Mucosa of stomach (tissue), 1 donor: Measurements from ENCODE around the gene TMEM14B.
A peak's percentile ranks its signal among the peaks of the same experiment; 100 is the strongest.
"Not testable (repeated sequence)": the region's sequence is repeated elsewhere in the genome, so short reads cannot be mapped to it uniquely, and the experiment has no call there.

Source experiments
- H3K27me3 ChIP-seq: one replicate; pipeline ENCODE4 v1.7.0; 2013; ENCODE audit warnings: mild to moderate bottlenecking, low read length; ENCODE audit not compliant: control insufficient read depth, insufficient read depth
- H3K36me3 ChIP-seq: one replicate; pipeline ENCODE4 v1.7.0; 2013; ENCODE audit warnings: low read length; ENCODE audit not compliant: control insufficient read depth, insufficient read depth
- H3K4me1 ChIP-seq: one replicate; pipeline ENCODE4 v1.7.0; 2013; ENCODE audit warnings: mild to moderate bottlenecking, low read length; ENCODE audit not compliant: control insufficient read depth, insufficient read depth
- H3K4me3 ChIP-seq: one replicate; pipeline ENCODE4 v1.7.0; 2013; ENCODE audit warnings: low read length
- H3K9ac ChIP-seq: one replicate; pipeline ENCODE4 v1.7.0; 2013; ENCODE audit warnings: mild to moderate bottlenecking, low read length, moderate library complexity
- H3K9me3 ChIP-seq: one replicate; pipeline ENCODE4 v1.7.0; 2013; ENCODE audit warnings: mild to moderate bottlenecking, low read length, moderate library complexity; ENCODE audit not compliant: control insufficient read depth
- donor health status: Pancreatic carcinoma.

The TMEM14B gene

DNA sequence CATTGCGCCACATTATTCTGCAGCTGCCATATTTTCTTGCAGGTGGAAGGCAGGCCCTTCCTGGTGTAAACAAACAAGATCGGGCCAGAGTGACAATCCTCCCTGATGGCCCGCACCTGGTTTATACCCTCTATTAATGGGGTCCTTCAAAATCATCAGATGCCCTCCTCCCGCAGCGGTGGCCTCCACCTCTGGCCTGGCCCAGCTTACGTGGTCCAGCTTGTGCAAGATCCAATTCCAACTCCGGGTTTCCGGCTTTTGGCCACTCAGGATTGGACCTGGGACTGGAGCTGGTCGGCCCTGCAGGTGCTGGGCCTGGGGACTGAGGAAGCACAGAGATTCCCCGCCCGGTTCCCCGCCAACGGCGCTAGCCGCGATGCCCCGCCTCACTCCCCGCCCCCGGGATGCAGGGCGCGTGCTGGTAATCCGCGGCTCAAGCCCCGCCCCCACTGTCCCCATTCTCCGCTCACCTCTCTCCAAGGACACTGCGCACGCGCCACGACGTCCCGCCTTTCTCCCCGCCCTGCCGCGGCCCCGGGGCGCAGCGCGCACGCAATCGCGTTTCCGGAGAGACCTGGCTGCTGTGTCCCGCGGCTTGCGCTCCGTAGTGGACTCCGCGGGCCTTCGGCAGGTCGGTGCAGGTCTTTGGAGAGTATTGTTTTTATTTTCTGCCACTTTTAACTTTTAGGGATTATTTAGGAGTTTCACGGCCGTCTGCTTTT is at the start of gene TMEM14B:
TSS of gene TMEM14B (plus strand) at position 555 of the 722 bp plus-strand sequence. CDS start 1,441 bp downstream, outside the sequence.
- H3K36me3 ChIP-seq = no peaks in the 10 kb centered on the region

DNA sequence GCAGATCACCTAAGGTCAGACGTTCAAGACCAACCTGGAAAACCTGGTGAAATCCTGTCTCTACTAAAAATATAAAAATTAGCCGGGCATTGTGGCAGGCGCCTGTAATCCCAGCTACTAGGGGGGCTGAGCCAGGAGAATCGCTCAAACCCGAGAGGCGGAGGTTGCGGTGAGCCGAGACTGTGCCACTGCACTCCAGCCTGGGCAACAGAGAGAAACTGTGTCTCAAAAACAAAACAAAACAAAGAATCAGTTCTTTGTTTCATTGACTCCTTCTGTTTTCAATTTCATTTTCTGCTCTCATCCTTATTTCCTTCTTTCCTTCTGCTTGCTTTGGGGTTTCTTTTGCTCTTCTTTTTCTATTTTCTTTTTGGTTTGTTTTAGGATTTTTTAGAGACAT is 33.6 kb upstream of the TMEM14B start:
- H3K4me3 ChIP-seq = no peak overlapping the region
- no peaks in the 10 kb centered on the region for H3K27me3 ChIP-seq
- H3K4me1 ChIP-seq = no peaks in the 10 kb centered on the region
- H3K9ac ChIP-seq = no peak overlapping the region
- no peaks in the 10 kb centered on the region for H3K36me3 ChIP-seq
- no peaks in the 10 kb centered on the region for H3K9me3 ChIP-seq

More for the DNA sequence above, at the start of gene TMEM14B:
- peak within 1 kb of the TSS; percentile 92 for H3K9ac ChIP-seq
- H3K27me3 ChIP-seq = no peaks in the 10 kb centered on the region
- peaks cover 24% of the 10 kb centered on the region for H3K4me1 ChIP-seq
- H3K9me3 ChIP-seq = no peaks in the 10 kb centered on the region
- H3K4me3 ChIP-seq = peak within 1 kb of the TSS; percentile 48

- H3K4me1 ChIP-seq = peaks cover 4% of the 10 kb centered on the region
- no peak overlapping the region for H3K9ac ChIP-seq
- peak overlapping the region; percentile 34 for H3K4me3 ChIP-seq
- no peaks in the 10 kb centered on the region for H3K36me3 ChIP-seq
- H3K9me3 ChIP-seq = no peaks in the 10 kb centered on the region
- no peaks in the 10 kb centered on the region for H3K27me3 ChIP-seq
Observed at GRCh38 chr6:10719296-10719963, 28.2 kb upstream of the TMEM14B start.

GRCh38 chr6:10719964-10720264 is 27.7 kb upstream of the TMEM14B start:
- no peaks in the 10 kb centered on the region for H3K9me3 ChIP-seq
- peak overlapping the region; percentile 34 for H3K4me3 ChIP-seq
- H3K27me3 ChIP-seq = no peaks in the 10 kb centered on the region
- H3K9ac ChIP-seq = peak overlapping the region; percentile 67
- H3K4me1 ChIP-seq = peaks cover 4% of the 10 kb centered on the region
- no peaks in the 10 kb centered on the region for H3K36me3 ChIP-seq

- H3K9me3 ChIP-seq = no peaks in the 10 kb centered on the region
- peak overlapping the region; percentile 67 for H3K9ac ChIP-seq
- H3K4me3 ChIP-seq = peak overlapping the region; percentile 34
- peaks cover 4% of the 10 kb centered on the region for H3K4me1 ChIP-seq
- no peaks in the 10 kb centered on the region for H3K27me3 ChIP-seq
- no peaks in the 10 kb centered on the region for H3K36me3 ChIP-seq
Observed at GRCh38 chr6:10720265-10720959, 27.2 kb upstream of the TMEM14B start.

- not testable (repeated sequence) for H3K27me3 ChIP-seq, H3K36me3 ChIP-seq, H3K9me3 ChIP-seq, H3K4me1 ChIP-seq
- peak overlapping the region; percentile 67 for H3K9ac ChIP-seq
- peak overlapping the region; percentile 34 for H3K4me3 ChIP-seq
Observed at GRCh38 chr6:10720960-10721849, 26.4 kb upstream of the TMEM14B start.

DNA sequence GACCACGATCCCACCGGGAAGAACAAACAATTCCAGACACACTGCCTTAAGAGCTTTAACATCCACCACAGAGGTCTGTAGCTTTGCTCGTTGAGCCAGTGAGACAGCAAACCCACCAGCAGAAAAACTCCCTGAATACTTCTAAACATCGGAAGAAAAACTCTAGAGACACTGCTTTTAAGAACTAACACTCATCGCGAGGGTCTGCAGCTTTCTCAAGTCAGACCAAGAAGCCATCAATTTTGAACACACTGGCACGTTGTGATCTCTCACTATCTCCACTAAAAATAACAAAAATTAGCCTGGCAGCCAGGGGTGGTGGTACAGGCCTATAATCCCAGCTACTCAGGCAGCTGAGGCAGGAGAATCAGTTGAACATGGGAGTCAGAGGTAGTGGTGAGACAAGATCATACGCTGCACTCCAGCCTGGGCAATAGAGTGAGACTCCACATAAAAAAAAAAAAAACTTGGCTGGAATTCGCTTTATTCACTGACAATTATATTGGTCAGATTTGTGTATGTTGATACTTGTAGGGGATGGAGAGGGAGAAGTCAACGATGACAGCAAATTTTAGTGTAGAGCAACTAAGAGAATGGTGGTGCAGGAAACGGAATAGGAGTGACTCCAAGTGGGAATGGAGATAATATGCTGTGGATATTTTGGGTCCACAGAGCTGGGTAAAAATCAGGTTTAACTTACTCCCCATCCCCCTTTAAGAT is 25.6 kb upstream of the TMEM14B start:
- H3K9ac ChIP-seq = peak overlapping the region; percentile 59
- H3K27me3 ChIP-seq = no peaks in the 10 kb centered on the region
- peaks cover 4% of the 10 kb centered on the region for H3K4me1 ChIP-seq
- H3K9me3 ChIP-seq = no peaks in the 10 kb centered on the region
- peak overlapping the region; percentile 67 for H3K4me3 ChIP-seq
- no peaks in the 10 kb centered on the region for H3K36me3 ChIP-seq

DNA sequence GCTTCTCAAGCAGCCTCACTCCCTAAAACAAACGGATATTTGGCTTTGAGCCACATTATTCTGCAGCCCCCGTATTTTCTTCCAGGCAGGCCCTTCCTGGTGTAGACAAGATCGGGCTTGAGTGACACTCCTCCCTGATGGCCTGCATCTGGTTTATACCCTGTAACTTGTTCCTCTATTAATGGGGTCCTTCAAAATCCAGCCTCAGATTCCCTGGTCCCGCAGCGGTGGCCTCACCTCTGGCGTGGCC is 25.1 kb upstream of the TMEM14B start:
- H3K36me3 ChIP-seq = no peaks in the 10 kb centered on the region
- no peaks in the 10 kb centered on the region for H3K27me3 ChIP-seq
- H3K9ac ChIP-seq = peak overlapping the region; percentile 59
- no peaks in the 10 kb centered on the region for H3K9me3 ChIP-seq
- peaks cover 4% of the 10 kb centered on the region for H3K4me1 ChIP-seq
- peak overlapping the region; percentile 67 for H3K4me3 ChIP-seq

DNA sequence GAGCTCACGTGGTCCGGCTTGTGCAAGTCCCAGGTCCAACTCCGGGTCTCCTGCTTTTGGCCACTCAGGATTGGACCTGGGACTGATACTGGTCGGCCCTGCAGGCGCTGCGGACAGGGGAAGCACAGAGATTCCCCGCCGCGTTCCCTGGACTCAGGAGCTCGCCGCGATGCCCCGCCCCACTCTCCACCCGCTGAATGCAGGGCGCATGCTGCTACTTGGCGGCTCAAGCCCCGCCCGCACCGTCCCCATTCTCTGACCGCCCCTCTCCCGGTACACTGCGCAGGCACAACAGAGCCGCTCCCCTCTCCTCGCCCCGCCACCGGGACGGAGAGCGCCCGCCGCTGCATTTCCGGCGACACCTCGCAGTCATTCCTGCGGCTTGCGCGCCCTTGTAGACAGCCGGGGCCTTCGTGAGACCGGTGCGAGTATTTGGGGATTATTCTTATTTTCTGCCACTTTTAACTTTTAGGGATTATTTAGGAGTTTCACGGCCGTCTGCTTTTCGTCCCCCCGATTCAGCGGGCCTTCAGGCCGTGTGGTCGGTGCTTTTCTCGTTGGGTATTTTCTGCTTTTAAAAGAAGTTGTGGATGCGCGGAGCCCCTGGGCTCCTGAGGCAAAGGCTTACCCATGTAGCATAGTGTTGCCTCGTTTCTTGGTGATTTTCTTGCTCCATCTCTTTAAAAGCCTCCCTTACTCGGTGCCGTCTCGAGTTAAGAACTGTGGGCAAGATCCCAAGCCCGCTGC is 24.6 kb upstream of the TMEM14B start, which contains the start of gene TMEM14C:
TSS of gene TMEM14C (plus strand) at position 251 of the 747 bp plus-strand sequence. CDS start 1,544 bp downstream, outside the sequence.
- no peaks in the 10 kb centered on the region for H3K27me3 ChIP-seq
- H3K9me3 ChIP-seq = no peaks in the 10 kb centered on the region
- H3K4me1 ChIP-seq = peaks cover 4% of the 10 kb centered on the region
- peak within 1 kb of the TSS; percentile 67 for H3K4me3 ChIP-seq
- peak within 1 kb of the TSS; percentile 90 for H3K9ac ChIP-seq
- no peaks in the 10 kb centered on the region for H3K36me3 ChIP-seq

DNA sequence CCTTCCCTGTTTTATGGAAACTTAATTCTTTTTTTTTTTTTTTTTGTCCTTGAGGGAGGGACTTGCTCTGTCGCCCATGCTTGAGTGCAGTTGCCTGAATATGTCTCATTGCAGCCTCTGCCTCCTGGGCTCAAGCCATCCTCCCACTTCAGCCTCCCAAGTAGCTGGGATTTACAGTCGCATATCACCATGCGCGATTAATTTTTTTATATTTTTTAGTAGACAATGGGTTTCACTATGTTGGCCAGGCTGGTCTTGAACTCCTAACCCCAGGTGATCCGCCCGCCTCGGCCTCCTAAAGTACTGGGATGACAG is 24.1 kb upstream of the TMEM14B start:
- H3K4me3 ChIP-seq = peak overlapping the region; percentile 67
- no peaks in the 10 kb centered on the region for H3K27me3 ChIP-seq
- H3K36me3 ChIP-seq = no peaks in the 10 kb centered on the region
- H3K4me1 ChIP-seq = peaks cover 4% of the 10 kb centered on the region
- H3K9me3 ChIP-seq = no peaks in the 10 kb centered on the region
- H3K9ac ChIP-seq = peak overlapping the region; percentile 90

DNA sequence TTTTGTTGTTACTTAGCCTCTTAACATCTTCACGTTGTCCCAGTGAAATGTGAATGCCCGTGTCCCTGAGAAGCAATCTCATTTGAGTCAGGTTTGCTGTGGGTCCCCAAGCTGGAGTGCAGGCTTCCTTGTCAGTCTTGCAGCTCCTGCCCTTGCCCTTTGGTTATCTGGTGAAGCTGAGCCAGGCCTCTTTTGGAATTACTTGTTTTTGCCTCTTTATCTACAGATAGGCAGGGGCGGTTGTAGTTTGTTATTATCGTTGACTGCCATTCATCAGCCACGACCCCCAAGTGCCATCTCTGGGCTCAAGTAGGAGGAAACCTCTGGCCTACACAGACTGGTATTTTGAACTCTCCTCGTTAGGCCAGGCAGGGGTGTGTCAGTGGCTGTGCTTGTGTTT is 22.6 kb upstream of the TMEM14B start:
- Histone ChIP-seq H3K9me3 (no peaks in the 10 kb centered on the region), H3K4me1 (peaks cover 4% of the 10 kb centered on the region), H3K27me3 (no peaks in the 10 kb centered on the region), H3K9ac (no peak overlapping the region), H3K4me3 (no peak overlapping the region), H3K36me3 (no peaks in the 10 kb centered on the region)
